H1 (cell line): Measurements from ENCODE around the gene HINT2. TPM values are rescaled to one million over a fixed set of nuclear protein-coding genes. Genes with fewer than 3 reads are reported as not detected.

ENCODE experiments used
- CTCF ChIA-PET: fragments of 300-600 bp; sonication (Branson Sonifier 250); formaldehyde crosslinking; loops from one replicate; lab custom pipeline; 2021; ENCODE audit not compliant: partially characterized antibody; lab: Charles Lee
- POLR2A ChIA-PET: fragments of 300-600 bp; sonication (Branson Sonifier 250); formaldehyde crosslinking; loops from one replicate; lab custom pipeline; 2021; ENCODE audit warnings: inconsistent platforms; ENCODE audit not compliant: partially characterized antibody; lab: Charles Lee
- DNase-seq, 2 experiments: peaks; one replicate each; pipeline versions ENCODE4 v3.0.0 to v3.0.0-alpha.2; 2010 to 2022; ENCODE audit warnings: low spot score in 2 of 2, low read depth in 1 of 2, mixed read lengths in 1 of 2
- FAIRE-seq: peaks from 2 replicates; lab custom pipeline; 2011; peaks lifted over from hg19 to GRCh38; lab: Jason Lieb, UNC
- H2AFZ ChIP-seq: 2 replicates; pipeline ENCODE4 v1.8.1; 2012; ENCODE audit warnings: low read length, inconsistent platforms
- H2AK5ac ChIP-seq: 2 replicates; pipeline ENCODE4 v1.6.1; 2013; ENCODE audit warnings: low read depth, low read length
- H2BK120ac ChIP-seq: replicated peaks from 2 replicates; pipeline ENCODE3; 2013; ENCODE audit warnings: low read depth, low read length, inconsistent platforms
- H2BK12ac ChIP-seq: 2 replicates; pipeline ENCODE4 v1.6.1; 2013; ENCODE audit warnings: low read depth, low read length
- H2BK15ac ChIP-seq: 2 replicates; pipeline ENCODE4 v1.6.1; 2013; ENCODE audit warnings: low read length
- H2BK20ac ChIP-seq: 2 replicates; pipeline ENCODE4 v1.6.1; 2013; ENCODE audit warnings: low read length
- H2BK5ac ChIP-seq: 2 replicates; pipeline ENCODE4 v1.6.1; 2013; ENCODE audit warnings: low read depth, low read length
- H3K14ac ChIP-seq: 2 replicates; pipeline ENCODE4 v1.6.1; 2013; ENCODE audit warnings: inconsistent platforms; ENCODE audit not compliant: insufficient read length
- H3K18ac ChIP-seq: 2 replicates; pipeline ENCODE4 v1.6.1; 2013; ENCODE audit warnings: low read length; ENCODE audit errors: extremely low read depth
- H3K23ac ChIP-seq: 2 replicates; pipeline ENCODE4 v1.6.1; 2013; ENCODE audit warnings: inconsistent platforms; ENCODE audit not compliant: insufficient read length
- H3K23me2 ChIP-seq: 2 replicates; pipeline ENCODE4 v1.6.1; 2013; ENCODE audit warnings: low read depth, low read length
- H3K27ac ChIP-seq: 2 replicates; pipeline ENCODE4 v1.6.1; 2011; ENCODE audit warnings: low read depth, low read length, inconsistent platforms
- H3K27me3 ChIP-seq, 4 experiments: replicated peaks in 1 of 4; 1 replicate in 1 of 4; 2 replicates in 3 of 4; pipeline versions ENCODE4 v1.6.1 to v1.8.1; 2011 to 2013; ENCODE audit warnings: low read length in 3 of 4, mild to moderate bottlenecking in 3 of 4, inconsistent platforms in 2 of 4, mixed read lengths in 2 of 4, moderate library complexity in 1 of 4; ENCODE audit not compliant: control insufficient read depth in 3 of 4, insufficient read depth in 3 of 4; ENCODE audit errors: extremely low read depth in 1 of 4
- H3K36me3 ChIP-seq, 4 experiments: 2 replicates each; pipeline versions ENCODE4 v1.6.1 to v1.8.1; 2011 to 2013; ENCODE audit warnings: mild to moderate bottlenecking in 4 of 4, low read length in 3 of 4, moderate library complexity in 2 of 4, control low read depth in 1 of 4, inconsistent platforms in 1 of 4; ENCODE audit not compliant: insufficient read depth in 4 of 4, control insufficient read depth in 2 of 4
- H3K4ac ChIP-seq: replicated peaks from 2 replicates; pipeline ENCODE3; 2013; ENCODE audit warnings: low read length, low read depth, mixed read lengths, inconsistent platforms; ENCODE audit not compliant: insufficient read length
- H3K4me1 ChIP-seq, 4 experiments: replicated peaks in 1 of 4; 1 replicate in 1 of 4; 2 replicates in 3 of 4; pipeline versions ENCODE4 v1.6.1 to v1.8.1; 2011 to 2013; ENCODE audit warnings: low read length in 3 of 4, inconsistent platforms in 2 of 4, mixed read lengths in 1 of 4; ENCODE audit not compliant: insufficient read depth in 4 of 4, control insufficient read depth in 3 of 4
- H3K4me2 ChIP-seq, 2 experiments: 2 replicates each; pipeline versions ENCODE4 v1.6.1 to v1.8.1; 2011 to 2013; ENCODE audit warnings: low read depth in 2 of 2, low read length in 2 of 2, control low read depth in 1 of 2, inconsistent platforms in 1 of 2, mild to moderate bottlenecking in 1 of 2; ENCODE audit not compliant: insufficient read depth in 1 of 2
- H3K4me3 ChIP-seq, 4 experiments: fragments of 200-600, 300-600 bp in 1 of 4; sonication (generic), shearing (Covaris generic), sonication (Bioruptor Twin) in 1 of 4; 2 replicates each; pipeline versions ENCODE4 v1.5.1 to v1.8.1; 2011 to 2016; ENCODE audit warnings: low read length in 4 of 4, low read depth in 3 of 4, control low read depth in 2 of 4, inconsistent platforms in 2 of 4, mild to moderate bottlenecking in 2 of 4, mixed read lengths in 1 of 4, moderate library complexity in 1 of 4; ENCODE audit not compliant: insufficient read depth in 2 of 4; ENCODE audit errors: extremely low read depth in 1 of 4
- H3K56ac ChIP-seq: replicated peaks from 2 replicates; pipeline ENCODE3; 2013; ENCODE audit warnings: low read depth, mild to moderate bottlenecking, mixed read lengths, low read length, inconsistent platforms; ENCODE audit not compliant: insufficient read length
- H3K79me1 ChIP-seq: 2 replicates; pipeline ENCODE4 v1.6.1; 2013; ENCODE audit warnings: low read depth, low read length, control low read depth
- H3K79me2 ChIP-seq, 2 experiments: 2 replicates each; pipeline versions ENCODE4 v1.6.1 to v1.8.1; 2012 to 2013; ENCODE audit warnings: low read length in 2 of 2, mild to moderate bottlenecking in 2 of 2, inconsistent platforms in 1 of 2; ENCODE audit not compliant: insufficient read depth in 2 of 2, control insufficient read depth in 1 of 2
- H3K9ac ChIP-seq, 4 experiments: replicated peaks in 1 of 4; 1 replicate in 1 of 4; 2 replicates in 3 of 4; pipeline versions ENCODE4 v1.6.1 to v1.8.1; 2011 to 2013; ENCODE audit warnings: low read depth in 3 of 4, low read length in 3 of 4, control low read depth in 2 of 4, mild to moderate bottlenecking in 2 of 4, moderate library complexity in 2 of 4, inconsistent platforms in 1 of 4; ENCODE audit errors: extremely low read depth in 1 of 4
- H3K9me3 ChIP-seq, 2 experiments: 2 replicates each; pipeline versions ENCODE4 v1.6.1 to v1.8.1; 2012 to 2013; ENCODE audit warnings: mild to moderate bottlenecking in 2 of 2, moderate library complexity in 2 of 2, control low read depth in 1 of 2, inconsistent platforms in 1 of 2, low read depth in 1 of 2, low read length in 1 of 2, mixed read lengths in 1 of 2; ENCODE audit not compliant: insufficient read depth in 2 of 2
- H4K20me1 ChIP-seq, 2 experiments: replicated peaks in 1 of 2; 2 replicates each; pipeline versions ENCODE3 to v1.8.1; 2011 to 2013; ENCODE audit warnings: inconsistent platforms in 2 of 2, low read length in 2 of 2, mild to moderate bottlenecking in 1 of 2; ENCODE audit not compliant: insufficient read depth in 2 of 2, control insufficient read depth in 1 of 2
- H4K5ac ChIP-seq: 2 replicates; pipeline ENCODE4 v1.6.1; 2013; ENCODE audit warnings: low read length, low read depth, mixed read lengths, inconsistent platforms; ENCODE audit not compliant: insufficient read length
- H4K8ac ChIP-seq: 2 replicates; pipeline ENCODE4 v1.8.0; 2013; ENCODE audit warnings: mild to moderate bottlenecking, moderate library complexity, low read length, inconsistent platforms; ENCODE audit not compliant: insufficient read depth; ENCODE audit errors: extremely low read depth
- H4K91ac ChIP-seq: replicated peaks from 2 replicates; pipeline ENCODE3; 2013; ENCODE audit warnings: low read length, mixed read lengths, inconsistent platforms; ENCODE audit not compliant: insufficient read length
- HDAC6 ChIP-seq: IDR thresholded peaks from one replicate; pipeline ENCODE4 v1.7.1; 2012; ENCODE audit warnings: low read depth, mild to moderate bottlenecking, inconsistent platforms, low read length, moderate library complexity
- RXRA ChIP-seq: IDR thresholded peaks from 2 replicates; pipeline ENCODE4 v1.6.1; 2011; ENCODE audit warnings: low read depth, mild to moderate bottlenecking, low read length, moderate library complexity; ENCODE audit not compliant: insufficient read depth
- SP4 ChIP-seq: IDR thresholded peaks from 2 replicates; pipeline ENCODE4 v1.6.1; 2012; ENCODE audit warnings: low read length, inconsistent platforms
- WGBS, 2 experiments: shearing (Covaris generic) in 1 of 2; methylation state at CpG; one replicate each; pipeline versions ENCODE4 v1.1.6 to v1.1.7; 2013 to 2015; ENCODE audit warnings: low lambda C conversion rate in 2 of 2, mixed read lengths in 2 of 2, inconsistent platforms in 1 of 2, low coverage in 1 of 2, missing lambda C conversion rate in 1 of 2; ENCODE audit not compliant: insufficient replicate concordance in 2 of 2, insufficient coverage in 1 of 2, insufficient read length in 1 of 2; ENCODE audit errors: extremely low coverage in 1 of 2, missing lambda C conversion rate in 1 of 2; 5-methylcytosine and 5-hydroxymethylcytosine counted together
- polyA plus RNA-seq, 7 experiments: library from polyadenylated mRNA; depleted of rRNA in 3 of 7; stranded (reverse) in 5 of 7; unstranded in 2 of 7; fragments of >200 nt in 5 of 7; fragments of 200-250 nt in 2 of 7; gene quantifications; 1 replicate in 5 of 7; 2 replicates in 1 of 7; 4 replicates in 1 of 7; pipeline versions ENCODE4 v1.2.1 to v1.2.3, GENCODE V29; 2011 to 2013; ENCODE audit warnings: missing spikeins in 2 of 7, mixed read lengths in 2 of 7
- total RNA-seq: library from RNA; stranded (reverse); fragmentation: NEBNext Ultra II Directional; extraction: Animal tissue kit (Norgen Biotek cat#: 25700); gene quantifications from 2 replicates; pipeline ENCODE4 v1.2.1, GENCODE V29; 2021

HINT2 gene
- total and polyA plus RNA-seq, 2 of the 8 experiments (the other 6 are each of a cell fraction or from before 2014, with no cell fraction given) = 32.1 to 51.2 TPM

GRCh38 chr9:35793461-35793860, 21.4 kb downstream of the HINT2 start:
- no peak overlapping the region for H4K91ac ChIP-seq
- H2BK15ac ChIP-seq = no peak overlapping the region
- H3K79me1 ChIP-seq = no peaks in the 10 kb centered on the region
- H3K23ac ChIP-seq = no peak overlapping the region
- H3K56ac ChIP-seq = no peak overlapping the region
- H3K4ac ChIP-seq = no peak overlapping the region
- H3K27ac ChIP-seq = no peak overlapping the region
- FAIRE-seq (no peak), DNase-seq (no peak)
- H3K9ac ChIP-seq = no peak overlapping the region
- H2BK20ac ChIP-seq = no peak overlapping the region
- H3K27me3 ChIP-seq = peaks cover 0 to 10% (median 0%) of the 10 kb centered on the region in 4 experiments; a peak in 4 of 7 replicates
- ChIA-PET CTCF (interaction anchor here (0.6 to 2.6 kb wide), 10 partner anchors 15 to 137 kb away, joined by 3 to 26 read pairs (median 4); partner anchors contain the start of genes HINT2 and SPAG8), POLR2A (interaction anchor here (1.1 to 3.9 kb wide), 4 partner anchors 16 to 57 kb away, joined by 3 to 38 read pairs (median 5); partner anchors contain the start of genes HINT2 and SPAG8)
- H3K18ac ChIP-seq = no peak overlapping the region
- no peaks in the 10 kb centered on the region for H3K36me3 ChIP-seq
- peaks cover 5% of the 10 kb centered on the region; the same call in 1 of the 2 replicates for H3K23me2 ChIP-seq
- WGBS, 2 experiments = 83% methylated on average over 2 of the region's 2 CpGs; no CpG with 5 or more reads in 1 of the 2 experiments
- no peak overlapping the region for H2BK120ac ChIP-seq
- no peak overlapping the region for H2BK5ac ChIP-seq
- peaks cover 5 to 13% (median 7%) of the 10 kb centered on the region in 4 experiments; a peak in 6 of 7 replicates for H3K4me1 ChIP-seq
- no peaks in the 10 kb centered on the region for H3K79me2 ChIP-seq
- H3K14ac ChIP-seq = no peak overlapping the region
- H4K5ac ChIP-seq = no peak overlapping the region
- H4K20me1 ChIP-seq = no peaks in the 10 kb centered on the region
- H3K9me3 ChIP-seq = no peaks in the 10 kb centered on the region
- no peak overlapping the region for H2BK12ac ChIP-seq
- no peak overlapping the region for H3K4me3 ChIP-seq
- no peak overlapping the region for H2AFZ ChIP-seq
- H3K4me2 ChIP-seq = no peak overlapping the region; a peak in 1 of 4 replicates
- no peak overlapping the region for H2AK5ac ChIP-seq
- H4K8ac ChIP-seq = no peak overlapping the region
- no peak for TF ChIP-seq SP4
- no peak for TF ChIP-seq RXRA
- TF ChIP-seq HDAC6 = no peak
